GM19239 (cell line): ENCODE data around the gene SLC2A5.
"Not testable (repeated sequence)": the region's sequence is repeated elsewhere in the genome, so short reads cannot be mapped to it uniquely, and the experiment has no call there.

ENCODE experiments used
- DNase-seq: peaks from one replicate; pipeline ENCODE4 v3.0.0; 2011; ENCODE audit warnings: low spot score; ENCODE audit not compliant: insufficient read length
- FAIRE-seq: peaks from 2 replicates; lab custom pipeline; 2011; peaks lifted over from hg19 to GRCh38; lab: Jason Lieb, UNC

SLC2A5 gene

GRCh38 chr1:9069326-9070100 is at the start of gene SLC2A5:
Gene SLC2A5 (minus strand): TSS chr1:9069635. CDS start chr1:9069536, 99 bp downstream.
- DNase-seq (peak; percentile 92), FAIRE-seq (peak; percentile 99)

GRCh38 chr1:9118186-9118585 is 48.8 kb upstream of the SLC2A5 start:
- FAIRE-seq (no peak), DNase-seq (no peak)

- FAIRE-seq, result no peak
- DNase-seq, result no peak
Observed at GRCh38 chr1:9115351-9116205, 46.1 kb upstream of the SLC2A5 start.

- FAIRE-seq, result no peak
Observed at GRCh38 chr1:9112961-9113880, 43.8 kb upstream of the SLC2A5 start.

GRCh38 chr1:9111957-9112356 is 42.5 kb upstream of the SLC2A5 start:
- no peak for DNase-seq
- no peak for FAIRE-seq

More at GRCh38 chr1:9112961-9113880, 43.8 kb upstream of the SLC2A5 start:
- DNase-seq, result no peak

GRCh38 chr1:9111357-9111691 is 41.9 kb upstream of the SLC2A5 start:
- DNase-seq (no peak), FAIRE-seq (no peak)

- DNase-seq, result peak; percentile 79
- peak; percentile 80 for FAIRE-seq
Observed at GRCh38 chr1:9110669-9111356, 41.4 kb upstream of the SLC2A5 start.

GRCh38 chr1:9108056-9108665 is 38.7 kb upstream of the SLC2A5 start:
- FAIRE-seq (no peak), DNase-seq (no peak)

GRCh38 chr1:9107136-9107535 is 37.7 kb upstream of the SLC2A5 start:
- no peak for FAIRE-seq
- DNase-seq, result no peak

- no peak for FAIRE-seq
- DNase-seq, result no peak
Observed at GRCh38 chr1:9106286-9106685, 36.9 kb upstream of the SLC2A5 start.

GRCh38 chr1:9105336-9105867 is 36.0 kb upstream of the SLC2A5 start:
- FAIRE-seq, result no peak

GRCh38 chr1:9101510-9102146 is 32.2 kb upstream of the SLC2A5 start:
- DNase-seq (peak; percentile 77), FAIRE-seq (peak; percentile 93)

More at GRCh38 chr1:9105336-9105867, 36.0 kb upstream of the SLC2A5 start:
- no peak for DNase-seq

GRCh38 chr1:9100471-9101043 is 31.1 kb upstream of the SLC2A5 start:
- FAIRE-seq (peak; percentile 35), DNase-seq (no peak)

- FAIRE-seq, result no peak
- DNase-seq, result no peak
Observed at GRCh38 chr1:9099555-9099954, 30.1 kb upstream of the SLC2A5 start.

GRCh38 chr1:9097947-9098705 is 28.7 kb upstream of the SLC2A5 start:
- FAIRE-seq (no peak), DNase-seq (no peak)

GRCh38 chr1:9095818-9096217 is 26.4 kb upstream of the SLC2A5 start:
- no peak for FAIRE-seq
- DNase-seq, result no peak

- FAIRE-seq, DNase-seq: not testable (repeated sequence)
Observed at GRCh38 chr1:9093996-9094595, 24.7 kb upstream of the SLC2A5 start.
